HL-60 (cell line): ENCODE results near the gene UHRF1.

Experiments
- DNase-seq, 2 experiments: peaks; one replicate each; pipeline ENCODE4 v3.0.0-alpha.2; 2010 to 2020; ENCODE audit warnings: low read depth in 1 of 2, low spot score in 1 of 2
- H3K27ac ChIP-seq: fragments of 250-450 bp; sonication (Bioruptor Pico); replicated peaks from 2 replicates; pipeline ENCODE4 v1.5.1; 2020; ENCODE audit warnings: mild to moderate bottlenecking, moderate library complexity
- H3K27me3 ChIP-seq: fragments of 250-450 bp; sonication (Bioruptor Pico); 2 replicates; pipeline ENCODE4 v1.5.1; 2021; ENCODE audit warnings: mild to moderate bottlenecking, moderate library complexity; ENCODE audit not compliant: insufficient read depth, poor library complexity, severe bottlenecking
- H3K4me3 ChIP-seq: replicated peaks from 2 replicates; pipeline ENCODE4 v1.5.1; 2011; ENCODE audit warnings: mild to moderate bottlenecking, control low read depth, low read length; ENCODE audit not compliant: insufficient read depth
- CTCF ChIP-seq: IDR thresholded peaks from one replicate; pipeline ENCODE4 v1.5.1; 2011; ENCODE audit warnings: low read length, control low read depth, inconsistent platforms; ENCODE audit not compliant: insufficient read depth
- GABPA ChIP-seq: IDR thresholded peaks from 2 replicates; pipeline ENCODE4 v1.6.1; 2012; ENCODE audit warnings: low read depth
- POLR2AphosphoS5 ChIP-seq: IDR thresholded peaks from 2 replicates; pipeline ENCODE4 v1.6.1; 2012; ENCODE audit warnings: low read depth
- REST ChIP-seq: IDR thresholded peaks from 2 replicates; pipeline ENCODE4 v1.6.1; 2012; ENCODE audit warnings: low read depth; ENCODE audit not compliant: insufficient replicate concordance
- SPI1 ChIP-seq: IDR thresholded peaks from 2 replicates; pipeline ENCODE4 v1.6.1; 2012; ENCODE audit warnings: low read depth, mild to moderate bottlenecking, borderline replicate concordance

The UHRF1 gene

GRCh38 chr19:4977299-4978174 is 68.2 kb downstream of the UHRF1 start:
- DNase-seq = no peak
- TF ChIP-seq GABPA = no peak
- TF ChIP-seq SPI1 = no peak
- TF ChIP-seq REST = no peak
- no peak for TF ChIP-seq POLR2AphosphoS5
- no peak for TF ChIP-seq CTCF
- H3K4me3 ChIP-seq = no peak overlapping the region
- no peak overlapping the region; the same call in 1 of the 2 replicates for H3K27ac ChIP-seq
- no peaks in the 10 kb centered on the region for H3K27me3 ChIP-seq

GRCh38 chr19:4979211-4979807 is 70.0 kb downstream of the UHRF1 start:
- no peaks in the 10 kb centered on the region for H3K27me3 ChIP-seq
- DNase-seq = peak in 1 of 2 experiments; percentile 17
- H3K27ac ChIP-seq = no peak overlapping the region
- TF ChIP-seq SPI1 (peak; percentile 34; the same call in 1 of the 2 replicates), REST (no peak)
- H3K4me3 ChIP-seq = no peak overlapping the region

GRCh38 chr19:4980067-4980466 is 70.8 kb downstream of the UHRF1 start:
- TF ChIP-seq CTCF (no peak), GABPA (no peak), POLR2AphosphoS5 (no peak), SPI1 (no peak), REST (no peak)
- Histone ChIP-seq H3K27me3 (no peaks in the 10 kb centered on the region), H3K27ac (no peak overlapping the region), H3K4me3 (no peak overlapping the region)
- DNase-seq = peak in 1 of 2 experiments; percentile 14
